B cell (primary cell): Measurements from ENCODE around the gene ACOXL.

Source experiments
- EZH2 ChIP-seq: IDR thresholded peaks from 2 replicates; pipeline ENCODE4 v1.6.1; 2012; ENCODE audit warnings: borderline replicate concordance, low read depth, mild to moderate bottlenecking, moderate library complexity, low read length; ENCODE audit not compliant: insufficient read depth, poor library complexity, severe bottlenecking
- TF ChIP-seq, protein P1 (sequence below): fragments of 200-600 bp; IDR thresholded peaks from one replicate; pipeline ENCODE4 v1.8.0; 2022; ENCODE audit warnings: antibody characterized with exemption, mild to moderate bottlenecking

DNA sequence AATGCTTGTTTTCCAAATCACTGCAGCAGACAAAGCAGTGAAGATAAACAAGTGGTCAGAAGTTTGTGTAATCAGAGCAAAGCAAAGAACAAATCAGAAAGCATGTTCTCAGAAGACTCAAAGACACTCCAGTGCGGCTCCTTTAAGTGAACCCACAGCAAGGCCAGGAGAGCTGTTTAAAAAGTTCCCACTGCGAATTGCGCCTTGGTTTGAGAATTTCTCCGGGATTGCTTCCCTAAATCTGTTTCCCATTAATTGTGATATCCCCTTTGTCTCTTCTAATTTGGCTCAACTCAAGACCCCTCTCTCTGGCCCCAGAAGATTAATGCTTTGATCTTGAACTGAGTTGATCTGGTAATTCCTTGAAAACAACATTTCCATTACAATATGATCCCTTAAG lies 265.9 kb downstream of the ACOXL start:
- TF ChIP-seq, protein P1, sequence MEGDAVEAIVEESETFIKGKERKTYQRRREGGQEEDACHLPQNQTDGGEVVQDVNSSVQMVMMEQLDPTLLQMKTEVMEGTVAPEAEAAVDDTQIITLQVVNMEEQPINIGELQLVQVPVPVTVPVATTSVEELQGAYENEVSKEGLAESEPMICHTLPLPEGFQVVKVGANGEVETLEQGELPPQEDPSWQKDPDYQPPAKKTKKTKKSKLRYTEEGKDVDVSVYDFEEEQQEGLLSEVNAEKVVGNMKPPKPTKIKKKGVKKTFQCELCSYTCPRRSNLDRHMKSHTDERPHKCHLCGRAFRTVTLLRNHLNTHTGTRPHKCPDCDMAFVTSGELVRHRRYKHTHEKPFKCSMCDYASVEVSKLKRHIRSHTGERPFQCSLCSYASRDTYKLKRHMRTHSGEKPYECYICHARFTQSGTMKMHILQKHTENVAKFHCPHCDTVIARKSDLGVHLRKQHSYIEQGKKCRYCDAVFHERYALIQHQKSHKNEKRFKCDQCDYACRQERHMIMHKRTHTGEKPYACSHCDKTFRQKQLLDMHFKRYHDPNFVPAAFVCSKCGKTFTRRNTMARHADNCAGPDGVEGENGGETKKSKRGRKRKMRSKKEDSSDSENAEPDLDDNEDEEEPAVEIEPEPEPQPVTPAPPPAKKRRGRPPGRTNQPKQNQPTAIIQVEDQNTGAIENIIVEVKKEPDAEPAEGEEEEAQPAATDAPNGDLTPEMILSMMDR, result no peak
- no peak for TF ChIP-seq EZH2
